NCI-H146 (cell line): Measurements from ENCODE around the gene SATB2.

ENCODE experiments used
- DNase-seq: peaks from one replicate; lab custom pipeline; 2025; lab: John Stamatoyannopoulos, UW

Gene SATB2

DNA sequence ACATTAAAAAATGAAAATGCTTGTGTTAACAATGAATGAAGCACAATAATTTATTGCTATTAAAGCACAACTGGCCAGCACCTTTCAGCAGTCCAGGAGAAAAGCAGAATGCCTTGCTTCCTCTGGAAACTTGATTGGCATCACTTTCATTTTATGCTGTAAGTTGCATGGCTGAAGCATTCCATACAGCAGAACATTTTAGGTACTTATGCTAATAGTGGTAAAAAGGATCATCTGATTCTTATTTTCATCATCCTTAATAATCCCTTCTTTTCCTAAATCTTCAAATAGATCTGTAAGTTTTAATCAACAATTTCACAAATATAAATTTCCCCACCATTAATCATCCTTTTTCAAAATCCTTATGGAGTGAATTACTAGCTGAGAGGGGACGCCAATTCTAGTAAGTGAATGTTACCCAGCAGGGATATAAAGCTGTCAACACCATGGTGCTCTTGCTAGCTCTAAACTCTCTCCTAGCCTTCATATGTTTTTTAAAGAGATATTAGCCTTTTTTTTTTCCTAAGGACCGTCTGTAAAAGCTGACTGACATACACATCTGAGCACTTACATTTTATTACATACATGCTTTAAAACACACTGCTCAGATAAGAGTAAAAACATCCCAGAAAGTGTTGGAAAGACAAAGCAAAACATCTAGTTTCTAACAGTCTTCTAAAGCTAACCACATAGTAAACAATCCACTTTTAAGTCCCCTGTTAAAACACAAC, 5.3 kb downstream of the SATB2 start:
- no peak for DNase-seq

DNA sequence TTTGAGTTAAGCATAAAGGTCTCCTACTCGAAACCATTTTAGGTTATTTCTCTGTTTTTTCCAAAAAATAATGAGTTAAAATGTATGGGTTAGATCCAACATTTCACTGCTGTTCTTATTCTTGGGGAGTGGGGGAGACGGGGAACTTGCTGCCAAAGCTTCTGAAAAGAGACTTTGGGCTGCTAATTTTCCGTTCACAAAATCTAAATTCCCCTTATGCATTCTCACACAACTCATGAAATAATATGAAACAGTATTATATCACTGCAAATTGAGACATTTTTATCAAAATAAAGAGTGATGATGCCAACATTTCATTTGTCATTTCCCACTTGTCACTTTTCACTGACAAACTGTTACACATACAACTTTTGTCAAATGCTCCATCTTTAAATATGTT, 7.8 kb downstream of the SATB2 start:
- no peak for DNase-seq

DNA sequence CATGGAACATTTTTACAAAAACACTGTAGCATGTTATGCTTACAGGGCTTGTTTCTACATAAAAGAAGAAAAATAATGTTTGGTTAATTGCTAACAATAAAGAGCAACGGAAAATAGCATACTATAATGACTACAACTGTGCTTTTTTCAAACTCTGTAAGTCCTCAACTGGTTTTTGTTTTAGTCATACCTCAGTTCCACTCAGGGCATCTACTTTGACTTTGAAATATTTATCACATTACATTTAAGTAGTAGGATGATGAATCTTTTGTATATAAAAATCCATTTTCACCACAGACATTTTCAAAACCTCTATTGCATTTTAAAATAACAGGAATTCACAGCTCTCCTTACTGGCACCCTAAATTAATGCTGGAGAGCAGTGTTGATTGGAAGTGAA, 8.3 kb downstream of the SATB2 start:
- no peak for DNase-seq

DNA sequence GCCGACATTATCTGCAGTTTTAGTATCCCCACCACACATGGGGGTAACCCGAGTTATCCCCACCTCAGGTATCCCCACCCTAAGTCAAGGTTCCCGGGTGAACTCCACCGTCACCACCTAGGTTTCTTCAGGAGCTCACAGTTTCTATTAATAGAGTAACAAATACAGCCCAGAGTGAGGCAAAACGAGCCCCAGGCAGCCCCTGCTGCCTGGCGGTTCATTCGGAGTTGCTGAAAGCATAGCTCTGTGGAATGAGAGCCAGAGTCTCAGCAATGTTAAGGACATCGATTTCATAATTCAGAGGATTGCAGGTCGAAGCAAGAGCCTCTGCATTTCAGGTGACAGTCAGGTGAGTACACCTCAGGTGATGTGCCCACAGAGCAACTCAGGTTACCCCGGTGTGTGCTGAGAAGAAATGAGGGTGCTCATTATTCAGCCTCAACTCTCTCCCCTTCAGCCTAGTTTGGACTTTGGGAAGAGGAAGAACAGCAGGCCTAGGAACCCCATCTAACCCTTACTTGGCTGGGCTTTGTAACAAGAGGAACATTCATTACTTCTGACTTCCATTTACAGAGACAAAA, 10.7 kb downstream of the SATB2 start:
- DNase-seq, result no peak

DNA sequence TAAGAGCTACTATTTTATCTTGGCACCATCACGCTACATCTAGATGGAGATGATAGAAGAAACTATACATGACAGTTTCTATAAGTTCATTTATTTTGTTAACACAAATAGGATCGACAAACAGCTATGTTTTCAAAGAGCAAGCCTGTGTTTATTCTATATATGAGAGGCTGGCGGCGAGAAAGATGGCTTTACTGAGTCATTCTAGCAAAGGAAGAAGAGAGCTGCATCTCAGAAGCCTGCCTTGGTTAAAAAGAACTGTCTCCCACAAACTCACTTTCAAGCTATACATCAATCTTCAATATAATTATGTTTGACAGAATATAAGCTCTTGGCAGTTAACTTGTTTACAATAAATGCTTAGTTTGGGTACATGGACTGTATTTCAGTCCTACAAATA, 13.0 kb downstream of the SATB2 start:
- no peak for DNase-seq

DNA sequence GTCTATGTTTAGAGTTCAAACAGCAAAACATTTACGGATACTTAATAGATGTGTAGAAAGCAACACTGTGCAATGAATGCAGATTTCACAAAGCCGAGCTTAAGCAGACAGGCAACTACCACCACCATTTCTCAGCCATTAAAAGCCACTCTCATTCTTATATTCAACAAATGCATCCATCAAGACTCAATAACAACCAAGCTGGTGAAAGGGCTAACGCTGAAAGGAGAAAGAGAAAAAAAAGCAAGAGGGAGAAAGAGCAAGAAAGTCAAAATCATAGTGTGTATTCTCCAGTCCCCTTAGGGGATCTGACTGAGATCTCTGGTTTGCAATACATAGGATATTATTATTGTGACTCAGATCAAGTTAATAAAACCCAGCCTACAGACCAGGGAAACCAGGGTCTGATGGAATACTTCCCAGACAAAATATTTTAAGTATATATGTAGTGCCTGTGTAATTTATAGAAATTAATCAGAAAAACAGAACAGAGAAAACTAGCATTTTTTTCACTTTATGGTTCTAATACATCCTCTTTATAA, 14.1 kb downstream of the SATB2 start:
- DNase-seq, result no peak

DNA sequence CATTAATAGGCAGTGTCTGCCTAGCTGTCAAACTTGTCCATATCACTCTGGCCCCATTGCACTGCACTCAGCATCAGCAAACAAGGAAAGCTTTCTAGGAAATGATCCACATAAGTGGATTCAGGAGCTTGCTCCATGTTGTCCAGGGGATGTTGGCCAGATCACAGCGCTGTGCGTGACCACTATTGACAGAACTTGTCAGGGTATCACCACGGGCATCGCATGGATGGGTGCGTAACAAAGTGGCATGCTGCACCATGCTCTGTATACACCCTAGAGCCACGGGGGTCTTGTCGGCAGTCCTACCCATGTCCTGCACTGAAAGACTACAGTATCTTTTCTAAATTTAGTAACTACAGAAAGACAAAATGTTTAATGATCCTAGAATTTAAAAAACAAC, 15.6 kb downstream of the SATB2 start:
- DNase-seq, result no peak

DNA sequence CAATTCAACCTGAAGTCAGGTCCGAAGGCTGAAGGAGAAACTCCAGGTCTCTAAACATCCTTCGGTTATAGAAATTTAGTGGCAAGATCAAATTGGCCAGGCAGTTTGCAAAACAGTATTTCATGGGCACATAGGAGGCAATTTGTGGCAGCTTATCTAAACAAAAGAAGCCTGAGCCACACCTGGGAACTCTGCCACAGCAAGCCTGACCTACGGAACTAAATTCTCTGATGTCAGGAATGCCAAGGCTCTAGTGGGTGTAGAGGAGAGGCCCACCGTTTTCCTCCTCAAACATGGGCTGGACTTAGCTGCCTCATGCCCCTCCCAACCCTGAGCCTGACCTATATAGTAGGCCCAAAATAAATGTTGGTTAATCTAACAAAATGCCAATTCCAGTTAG, 16.0 kb downstream of the SATB2 start:
- DNase-seq, result no peak

DNA sequence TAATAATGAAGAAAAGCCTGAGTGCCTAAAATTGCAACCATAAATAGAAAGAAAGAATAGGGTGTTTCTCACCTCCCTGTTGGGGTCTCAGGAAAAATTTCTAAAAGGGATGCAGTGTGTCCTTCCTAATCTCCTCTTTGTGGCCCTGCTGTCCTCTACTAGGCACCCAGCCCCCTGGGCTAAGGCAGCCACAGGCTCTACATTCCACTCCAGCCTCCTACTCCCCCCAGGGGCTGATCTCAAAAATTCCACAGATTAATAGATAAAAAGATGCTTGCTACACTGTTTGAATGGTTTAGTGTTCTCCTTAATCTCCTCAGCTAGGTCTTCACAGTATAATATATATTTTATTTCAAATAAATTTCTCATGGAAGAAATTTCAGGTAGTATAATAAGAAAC, 17.6 kb downstream of the SATB2 start:
- no peak for DNase-seq

DNA sequence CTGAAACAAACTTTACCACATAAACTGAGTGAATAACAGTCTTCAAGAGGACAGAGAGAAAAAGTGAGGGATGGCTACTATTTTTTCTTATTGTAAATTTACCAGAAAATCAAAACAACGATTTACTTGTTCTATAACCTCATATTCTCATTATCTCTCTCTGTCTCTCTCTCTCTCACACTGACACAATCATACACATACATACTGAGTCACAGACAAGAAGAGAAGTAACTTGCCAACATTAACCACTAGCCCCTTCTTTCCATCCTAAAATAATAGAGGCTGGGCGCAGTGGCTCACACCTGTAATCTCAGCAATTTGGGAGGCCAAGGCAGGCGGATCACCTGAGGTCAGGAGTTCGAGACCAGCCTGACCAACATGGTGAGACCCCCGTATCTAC, 18.2 kb downstream of the SATB2 start:
- DNase-seq, result no peak

DNA sequence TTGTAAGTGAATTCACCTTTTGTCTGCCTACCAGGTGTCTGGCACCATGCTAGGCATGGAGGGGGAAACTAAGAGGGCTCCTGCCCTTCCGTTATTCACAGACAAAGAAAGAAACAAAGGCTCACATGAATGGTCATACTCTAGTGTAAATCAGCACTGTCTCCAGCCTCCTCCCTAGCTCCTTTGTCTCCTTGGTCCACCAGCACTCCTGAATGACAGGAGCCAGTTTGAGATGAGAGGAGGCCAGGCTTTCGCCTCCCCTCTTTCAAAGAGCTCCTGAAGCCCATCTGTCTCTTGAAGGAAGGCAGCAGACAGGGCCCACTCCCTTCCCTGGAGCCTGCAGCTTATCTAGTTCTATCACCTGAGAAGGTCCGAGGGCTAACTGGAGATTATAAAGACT, 18.7 kb downstream of the SATB2 start:
- DNase-seq, result no peak

DNA sequence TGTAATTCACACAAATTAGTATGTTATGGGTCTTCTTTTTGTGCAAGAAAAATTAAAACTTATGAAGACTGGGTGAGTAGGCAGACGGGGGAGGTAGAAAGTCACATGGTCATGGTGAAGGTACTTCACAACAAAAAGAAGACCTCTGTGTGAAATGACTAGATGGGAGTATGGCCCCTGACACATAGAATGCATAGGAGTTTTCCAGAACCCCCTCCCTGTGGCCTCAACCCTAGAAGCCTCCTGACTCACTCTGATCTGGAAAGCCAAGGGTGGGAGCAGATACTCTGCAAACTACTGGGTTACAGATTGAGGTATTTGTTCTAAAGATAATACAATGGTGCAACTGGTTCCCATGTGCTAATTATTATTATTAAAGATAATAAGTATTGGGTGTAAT, 23.2 kb downstream of the SATB2 start:
- DNase-seq, result no peak

DNA sequence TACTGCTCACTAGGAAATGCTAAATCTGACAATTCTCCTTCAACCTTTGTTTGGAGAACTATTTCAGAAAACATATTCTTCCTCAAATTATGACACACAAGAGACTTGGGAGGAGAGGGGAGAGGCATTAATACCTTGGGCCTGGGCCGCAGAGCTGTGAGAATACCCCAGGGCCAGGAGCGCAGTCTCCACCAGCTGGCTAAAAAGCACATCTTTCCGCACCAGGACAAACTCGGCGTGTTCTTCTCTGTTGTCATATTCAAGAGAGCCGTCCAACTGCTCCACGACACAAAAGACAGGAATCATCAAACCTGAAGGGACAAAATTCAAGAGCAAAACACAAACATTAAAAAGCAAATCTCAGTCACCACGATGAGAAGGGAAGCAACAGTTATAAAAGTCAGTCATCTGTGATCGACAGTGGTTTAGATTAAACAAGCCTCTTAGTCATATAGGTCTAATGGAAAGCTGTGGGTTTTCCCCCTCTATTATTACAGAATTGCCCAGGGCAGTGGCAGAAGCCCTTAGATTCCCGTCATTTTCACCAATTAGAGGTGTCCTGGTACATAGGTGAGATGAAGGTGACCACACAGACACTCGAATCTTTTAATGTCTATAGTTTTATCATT, 24.4 kb downstream of the SATB2 start:
- DNase-seq, result no peak

DNA sequence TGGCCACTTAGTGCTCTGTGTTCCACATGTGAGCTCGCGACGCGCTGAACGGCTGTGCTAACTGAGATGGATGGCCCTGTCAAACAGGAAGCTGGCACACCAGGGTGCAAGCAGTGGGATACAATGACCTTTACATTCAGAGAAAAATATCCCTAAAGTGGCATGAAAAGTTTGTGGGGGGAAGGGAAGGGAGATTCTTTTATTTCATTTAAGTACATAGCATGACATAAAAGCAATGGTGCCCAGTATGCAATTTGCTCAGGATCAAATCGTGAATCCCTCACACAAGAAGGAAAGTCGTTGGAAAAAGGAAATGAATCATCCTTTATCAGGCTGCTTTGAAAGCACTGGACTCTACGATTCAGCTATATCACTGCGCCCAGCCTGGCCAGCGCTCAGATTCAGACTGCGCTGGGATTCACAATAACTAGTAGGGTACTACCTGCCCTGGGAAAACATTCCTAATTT, 26.0 kb downstream of the SATB2 start:
- DNase-seq, result peak; percentile 26

DNA sequence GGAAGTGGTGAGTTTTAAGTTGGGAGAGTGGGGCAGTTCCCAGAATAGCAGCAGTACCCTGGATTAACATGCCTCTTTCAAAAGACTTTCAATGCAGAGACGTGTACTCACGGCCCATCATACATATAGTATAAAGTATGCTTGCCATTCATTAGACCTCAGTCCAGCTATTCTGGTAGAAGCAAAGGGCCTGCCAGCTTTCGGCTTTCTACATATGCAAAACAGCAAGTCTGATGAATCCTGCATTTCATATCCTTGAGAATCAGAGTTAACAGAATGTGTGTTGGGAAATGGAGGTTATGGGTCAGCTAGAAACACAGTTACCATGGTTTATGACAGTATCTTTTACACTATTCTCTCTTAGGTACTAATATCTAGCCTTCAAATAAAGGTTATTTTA, 27.5 kb downstream of the SATB2 start:
- DNase-seq, result no peak

DNA sequence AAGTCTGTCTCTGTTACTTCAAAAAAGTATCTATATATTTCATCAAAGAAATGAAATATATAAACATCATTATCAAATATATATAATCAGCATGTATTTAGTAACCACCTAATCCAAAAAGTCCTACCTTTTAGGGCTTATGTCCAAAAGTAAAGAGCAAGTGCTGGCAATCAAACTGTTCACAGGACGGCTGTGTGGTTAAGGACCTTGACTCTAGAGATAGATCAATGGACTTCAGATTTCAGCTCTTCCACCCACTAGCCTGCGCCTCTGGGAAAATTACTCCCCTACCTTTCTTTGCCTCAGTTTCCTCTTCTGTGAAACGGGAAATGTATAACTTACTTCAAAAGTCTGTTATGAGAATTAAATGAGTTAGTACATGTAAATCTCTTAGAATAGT, 29.4 kb downstream of the SATB2 start:
- DNase-seq, result no peak

DNA sequence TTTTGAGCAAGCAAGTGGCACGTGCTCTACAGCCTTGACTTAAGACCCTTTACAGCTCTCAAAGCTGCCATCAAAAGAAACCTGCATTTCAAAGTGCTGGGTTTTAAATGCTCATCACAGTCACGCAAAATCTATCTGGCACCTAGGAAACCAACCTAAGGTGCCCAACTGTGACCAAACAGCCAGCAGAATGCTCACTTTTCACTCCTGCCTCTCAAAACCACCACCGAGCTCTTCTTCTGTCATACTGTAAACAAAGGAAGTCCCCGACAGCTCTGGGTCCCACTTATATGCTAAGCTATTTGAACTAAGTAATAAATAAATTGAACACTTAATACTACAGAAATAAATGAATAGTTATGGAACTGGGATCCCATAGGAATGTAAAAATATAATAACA, 33.6 kb downstream of the SATB2 start:
- DNase-seq, result no peak

DNA sequence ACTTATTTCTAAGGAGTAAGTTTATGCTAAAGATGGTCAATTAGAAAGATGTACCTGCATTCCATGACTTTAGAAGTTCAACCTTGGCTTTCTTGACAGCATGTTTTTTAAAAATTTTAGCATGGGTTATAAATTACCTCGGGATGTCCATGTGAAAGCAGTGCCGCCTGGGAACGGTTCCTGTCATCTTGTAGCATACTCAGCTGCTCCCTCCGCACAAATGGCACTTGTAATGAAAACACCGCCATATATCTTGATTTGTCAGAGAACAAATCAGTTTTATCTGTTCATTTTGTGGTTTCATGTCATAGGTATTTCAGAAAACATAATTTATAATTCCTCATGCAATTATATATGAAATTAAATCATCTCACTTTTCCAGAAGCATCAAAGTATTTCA, 38.3 kb downstream of the SATB2 start:
- no peak for DNase-seq

DNA sequence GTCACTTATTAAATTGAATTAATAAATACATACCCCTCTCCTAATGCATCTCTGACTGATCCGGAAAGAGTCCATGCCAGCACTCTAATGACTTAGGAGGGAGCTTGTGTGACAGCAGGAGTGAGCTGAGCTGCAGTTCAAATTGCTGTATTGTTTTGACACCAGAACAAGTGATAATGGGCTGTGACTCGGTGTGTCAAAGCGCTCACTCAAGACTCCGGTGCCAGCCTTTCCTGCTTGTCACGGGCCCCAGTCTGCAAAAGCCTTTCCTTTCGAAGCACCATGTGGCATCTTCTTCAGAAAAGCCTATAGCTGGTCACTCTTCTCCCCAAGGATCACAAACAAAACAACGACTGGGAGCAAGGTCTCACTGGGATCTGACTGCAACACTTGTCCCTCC, 43.3 kb downstream of the SATB2 start:
- no peak for DNase-seq

DNA sequence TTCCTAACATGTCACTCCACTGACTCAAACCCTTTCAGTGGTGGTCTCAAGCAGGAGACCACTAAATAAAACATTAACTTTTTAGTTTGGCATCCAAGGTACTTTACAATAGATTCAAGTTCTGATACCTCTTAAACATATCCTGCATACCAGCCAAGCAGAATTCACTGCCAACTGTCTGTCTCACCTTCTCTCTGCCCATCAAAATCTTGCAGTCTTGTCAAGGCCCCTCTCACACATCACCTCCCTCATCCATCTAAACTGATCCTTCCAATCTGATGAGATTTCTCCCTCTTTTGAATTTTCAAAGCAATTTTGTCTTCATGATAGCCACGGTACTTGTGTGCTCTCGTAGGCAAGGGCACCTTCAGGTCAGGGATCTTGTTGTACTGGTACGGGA, 43.7 kb downstream of the SATB2 start:
- no peak for DNase-seq

DNA sequence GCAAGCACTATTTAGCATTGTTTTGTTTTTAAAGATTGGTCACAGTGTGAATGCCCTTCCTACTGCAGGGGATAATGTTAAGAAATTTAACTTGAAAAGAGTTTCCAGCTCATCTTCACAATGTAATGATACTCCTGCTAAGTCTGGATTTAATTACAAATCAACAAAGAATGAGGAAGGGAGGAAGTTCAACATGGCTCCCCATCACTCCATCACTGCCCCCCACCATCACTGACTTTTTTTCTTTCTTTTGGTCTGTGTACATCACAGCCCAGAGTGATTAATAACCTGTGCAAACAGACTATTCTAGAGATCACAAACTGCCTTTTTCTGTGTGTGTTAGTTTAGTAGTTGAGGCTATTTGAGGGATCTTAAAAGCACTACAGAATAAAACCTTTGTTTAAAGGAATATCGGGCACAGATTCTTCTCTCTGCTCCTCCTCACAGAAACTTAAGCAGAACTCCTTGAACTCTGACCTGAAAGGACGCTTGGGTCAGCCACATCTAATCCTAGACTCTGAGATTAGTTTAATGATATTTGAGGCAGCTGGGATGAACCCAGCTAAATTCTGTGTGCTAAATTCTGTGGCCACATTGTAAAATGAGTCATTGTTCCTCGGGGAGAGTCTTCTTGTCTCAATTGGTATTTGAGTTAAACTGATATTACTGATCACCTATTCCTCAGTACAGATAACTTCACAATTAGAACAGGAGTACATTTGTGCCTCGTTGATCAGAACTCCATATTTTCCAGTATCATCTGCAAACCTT, 47.8 kb downstream of the SATB2 start:
- DNase-seq, result no peak

DNA sequence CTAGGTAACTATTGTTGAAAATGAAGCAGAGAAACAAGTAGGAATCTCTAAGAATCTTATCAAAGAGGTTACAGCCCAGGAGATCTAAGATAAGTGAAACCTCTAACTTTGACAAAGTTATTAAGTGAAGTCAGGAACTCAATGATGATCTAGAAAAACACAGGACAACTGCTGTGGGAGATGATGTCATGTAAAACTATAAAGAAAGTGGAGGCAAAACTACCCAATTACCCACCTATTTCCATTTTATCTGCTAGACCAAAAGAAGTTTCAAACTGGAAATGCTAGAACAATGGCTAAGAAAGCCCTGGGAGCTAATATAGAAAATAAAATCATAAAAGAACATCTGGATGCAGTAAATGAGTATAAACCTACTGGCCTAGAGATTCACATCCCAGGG, 50.3 kb downstream of the SATB2 start:
- no peak for DNase-seq

DNA sequence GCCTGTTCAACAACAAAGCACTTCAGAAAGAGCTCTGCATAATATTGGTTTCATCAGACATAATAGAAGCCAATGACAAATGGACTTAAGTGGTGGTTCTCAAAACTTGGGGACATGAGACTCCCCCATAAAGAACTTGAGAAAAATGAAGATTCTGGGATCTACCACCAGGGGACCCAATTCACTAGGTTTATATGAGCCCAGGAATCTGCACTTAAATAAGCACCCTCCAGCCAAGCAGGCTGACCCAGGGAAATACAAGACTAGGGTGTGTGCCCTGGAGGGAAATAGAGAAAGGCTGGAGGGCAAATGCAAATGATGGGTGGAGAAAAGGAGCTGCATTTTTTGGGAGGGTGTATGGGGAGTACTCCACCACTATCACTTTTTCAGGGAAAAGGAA, 52.5 kb downstream of the SATB2 start:
- peak; percentile 1 for DNase-seq
